DMS153 (cell line): ENCODE data around the gene F13A1.

Source experiments
- DNase-seq: peaks from one replicate; lab custom pipeline; 2025; lab: John Stamatoyannopoulos, UW

F13A1 gene

DNA sequence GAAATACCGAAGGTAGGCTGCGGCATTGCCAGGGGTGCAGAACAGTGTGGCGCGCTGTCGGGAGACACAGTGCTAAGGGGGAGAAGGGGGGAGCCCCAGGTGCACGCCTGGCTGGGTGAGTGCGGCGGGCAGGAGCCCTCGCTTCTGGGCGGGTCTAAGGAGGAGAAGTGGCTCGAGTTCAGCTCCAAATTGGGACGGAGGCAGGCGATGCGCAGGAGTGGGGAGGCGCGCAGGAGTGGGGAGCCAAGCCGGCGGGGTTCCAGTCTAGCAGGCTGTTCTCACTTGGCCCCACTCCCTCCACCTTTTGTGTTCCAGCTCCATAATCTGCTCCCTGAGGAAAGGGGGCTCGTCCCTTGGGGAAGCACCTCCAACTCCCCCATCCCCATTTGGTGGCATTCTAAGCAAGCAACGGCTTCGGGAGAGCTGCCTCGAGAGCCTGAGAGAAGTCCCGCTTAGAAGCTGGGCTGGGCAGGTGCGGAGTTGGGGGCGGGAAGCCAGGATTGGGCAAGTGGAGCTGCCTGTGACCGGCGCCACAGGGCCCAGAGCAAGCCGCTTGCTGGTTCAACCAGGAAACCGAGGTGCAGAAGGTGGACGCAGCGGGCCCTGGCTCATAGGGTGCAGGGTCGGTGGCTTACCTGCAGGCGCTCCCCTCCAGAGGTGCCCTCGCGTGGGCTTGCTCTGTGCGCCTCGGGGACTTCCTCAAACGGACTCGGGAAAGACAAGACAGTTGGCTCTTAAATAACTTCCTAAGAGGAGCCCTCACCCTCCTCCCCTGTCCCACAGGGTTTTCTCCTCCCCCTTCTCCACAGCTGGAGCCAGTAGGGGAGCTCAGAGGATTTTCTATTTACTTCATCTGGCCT lies at the start of gene F13A1:
Gene F13A1 (minus strand): TSS at position 711 of the 860 bp plus-strand sequence. CDS start 1,998 bp downstream, outside the sequence.
- DNase-seq = no peak

DNA sequence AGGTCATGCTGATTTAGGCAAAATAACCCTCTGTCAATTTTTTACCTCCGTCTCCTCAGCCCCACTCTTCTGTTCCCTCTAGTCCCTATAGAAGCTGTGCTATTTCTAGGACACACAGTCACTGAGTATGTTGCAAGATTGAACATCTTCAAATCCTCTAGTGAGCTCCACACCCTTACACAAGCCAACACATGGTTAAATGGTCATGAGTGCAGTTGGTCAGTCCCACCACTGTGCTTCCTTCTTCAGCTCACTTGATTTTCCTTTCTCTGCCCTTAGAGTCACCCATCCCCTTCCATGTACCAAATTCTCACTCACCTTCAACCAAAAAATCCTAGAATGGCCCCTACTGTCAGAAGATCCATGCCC lies 48.2 kb upstream of the F13A1 start:
- no peak for DNase-seq

DNA sequence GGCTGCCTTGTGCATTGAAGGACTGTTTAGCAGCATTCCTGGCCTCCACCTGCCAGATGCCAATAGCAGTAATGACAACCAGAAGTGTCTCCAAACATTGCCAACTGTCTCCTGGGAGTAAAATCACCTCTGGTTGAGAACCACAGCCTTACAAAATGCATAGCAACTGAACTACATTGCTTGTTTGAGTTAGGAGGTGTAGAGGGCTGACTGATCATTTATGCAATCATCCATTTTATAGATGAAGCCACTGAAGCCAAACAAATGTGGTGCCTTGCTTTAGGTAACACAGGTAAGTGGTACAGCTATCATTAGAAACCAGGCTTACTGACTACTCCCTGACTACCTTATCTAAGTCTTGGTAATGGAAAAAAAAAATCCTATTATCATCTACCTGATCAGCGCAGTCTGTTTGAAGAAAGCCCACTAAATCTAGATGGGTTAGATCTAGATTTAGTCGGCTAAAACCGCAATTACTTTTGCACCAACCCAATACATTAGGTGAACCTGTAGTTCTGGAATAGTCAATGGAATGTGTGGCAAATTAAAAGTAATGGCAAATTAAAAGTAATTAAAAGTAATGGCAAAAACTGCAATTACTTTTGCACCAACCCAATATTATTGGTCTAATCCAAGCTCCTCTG lies 47.7 kb upstream of the F13A1 start:
- DNase-seq = no peak

DNA sequence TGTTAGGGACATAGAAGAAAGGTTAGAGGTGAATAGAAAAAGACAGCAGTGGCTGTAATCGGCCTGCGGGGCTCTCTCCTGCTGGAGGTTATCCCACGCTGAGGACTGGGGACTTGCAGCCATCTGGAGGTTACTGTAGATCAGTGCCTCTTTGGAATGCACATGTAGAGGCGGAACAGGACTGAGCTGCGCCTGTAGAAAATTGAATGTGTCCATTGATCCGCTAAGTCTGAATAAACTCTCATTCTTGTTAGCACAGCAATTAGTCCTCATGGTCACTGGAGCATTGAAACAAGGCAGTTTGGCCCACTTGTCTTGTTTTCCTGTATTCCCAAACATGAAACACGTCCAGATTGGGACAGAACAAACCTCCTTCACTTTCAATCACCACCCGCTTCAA lies 46.3 kb upstream of the F13A1 start:
- no peak for DNase-seq

DNA sequence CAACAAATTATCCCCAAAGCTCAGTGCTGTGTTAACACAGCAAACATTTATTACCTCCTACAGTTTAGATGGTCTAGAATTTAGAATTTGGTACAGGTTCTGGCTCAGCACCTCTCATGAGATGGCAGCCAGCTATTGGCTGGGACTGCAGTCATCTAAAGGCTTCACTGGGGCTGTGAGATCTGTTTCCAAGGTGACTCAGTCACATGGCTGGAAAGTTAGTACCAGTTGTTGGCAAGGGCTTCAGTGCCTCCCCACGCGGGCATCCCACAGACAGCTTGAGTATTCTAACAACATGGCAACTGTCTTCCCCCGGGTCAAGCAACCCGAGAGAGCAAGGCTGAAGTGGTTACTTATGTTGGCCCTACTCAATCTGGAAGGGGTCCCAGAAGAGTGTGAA lies 44.8 kb upstream of the F13A1 start:
- DNase-seq = no peak

DNA sequence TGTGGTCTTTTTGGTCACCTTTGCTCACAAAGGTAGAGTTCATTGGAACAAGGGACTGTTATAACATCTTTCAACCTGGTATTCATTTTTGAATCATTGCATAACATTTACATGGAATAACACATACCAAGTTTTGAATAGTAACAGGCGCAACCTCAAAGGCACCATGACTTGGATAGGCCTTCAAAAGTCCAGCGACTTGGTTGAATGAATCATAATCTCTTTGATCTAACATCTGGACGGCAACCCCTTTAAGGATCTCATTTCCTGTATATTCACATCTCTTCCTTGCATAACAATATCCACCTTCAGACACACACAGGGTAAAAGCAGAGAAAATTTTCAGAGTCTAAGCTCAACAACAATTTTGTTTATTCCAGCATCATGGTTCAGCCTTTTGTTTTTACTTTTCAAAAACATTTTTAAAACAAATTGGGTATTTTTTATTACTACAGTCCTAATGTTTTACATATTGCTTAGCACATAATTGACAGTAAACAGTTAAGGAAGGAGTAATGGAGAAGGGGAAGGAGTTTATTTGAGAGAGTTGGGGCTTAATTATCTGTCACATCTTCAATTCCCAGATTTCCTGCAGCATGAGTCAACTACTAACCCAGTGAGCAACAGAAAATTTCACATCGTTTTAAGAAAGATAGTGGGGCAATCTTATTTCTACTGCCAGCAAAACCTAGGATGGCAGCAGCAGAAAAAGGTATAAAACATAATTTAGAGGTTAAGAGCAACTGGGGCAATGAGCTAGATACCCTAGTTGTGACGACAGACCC lies 41.8 kb upstream of the F13A1 start:
- no peak for DNase-seq

DNA sequence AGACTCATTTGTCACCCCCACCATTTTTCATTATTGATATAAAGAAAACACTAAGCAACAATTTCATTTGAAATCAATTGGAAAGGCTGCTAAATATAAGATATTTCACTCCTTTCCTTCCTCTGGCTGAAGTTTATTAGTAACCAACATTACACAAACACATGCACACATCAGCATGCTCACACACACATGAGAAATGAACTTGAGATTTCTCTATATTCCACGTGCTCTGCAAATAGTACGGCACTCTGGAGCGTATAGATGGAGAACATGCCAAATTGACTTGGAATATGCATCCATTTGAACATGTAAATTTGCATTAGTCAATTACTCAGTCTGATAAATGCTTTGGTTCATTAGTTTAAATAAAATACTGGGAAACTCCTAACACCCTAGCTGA lies 37.1 kb upstream of the F13A1 start:
- DNase-seq = no peak

DNA sequence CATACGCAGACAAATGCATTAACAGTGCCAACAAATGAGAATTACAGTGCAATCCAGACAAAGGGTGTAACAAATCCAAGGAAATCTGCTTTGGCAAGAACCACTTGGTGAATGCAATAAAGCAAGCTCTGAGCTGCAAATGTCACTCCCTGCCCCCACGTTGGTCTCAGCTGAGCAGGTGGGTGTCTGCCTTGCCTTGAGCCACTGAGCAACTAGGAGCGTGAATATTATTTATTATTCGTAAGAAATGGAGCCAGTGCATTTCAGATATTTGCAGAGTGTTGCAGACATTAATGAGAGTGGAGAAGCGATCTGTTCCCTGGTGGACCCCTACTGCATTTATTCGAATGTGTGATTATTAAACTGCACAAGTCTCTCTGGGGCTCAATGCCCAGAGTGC lies 36.6 kb upstream of the F13A1 start:
- DNase-seq = no peak

DNA sequence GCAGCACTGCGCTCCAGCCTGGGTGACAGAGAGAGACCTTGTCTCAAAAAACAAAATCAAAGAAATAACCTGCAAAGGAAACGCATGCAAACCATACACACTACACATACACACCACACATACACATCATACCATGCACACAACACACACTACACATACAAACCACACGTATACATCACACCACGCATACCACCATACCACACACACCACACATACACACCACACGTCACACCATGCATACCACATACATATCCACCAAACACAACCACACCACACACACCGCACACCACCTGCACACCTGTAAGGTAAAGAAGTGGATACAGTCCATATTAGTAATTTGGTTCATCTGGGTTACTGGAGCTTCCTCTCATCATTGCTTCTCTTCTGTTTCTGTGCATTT lies 32.3 kb upstream of the F13A1 start:
- DNase-seq = no peak

DNA sequence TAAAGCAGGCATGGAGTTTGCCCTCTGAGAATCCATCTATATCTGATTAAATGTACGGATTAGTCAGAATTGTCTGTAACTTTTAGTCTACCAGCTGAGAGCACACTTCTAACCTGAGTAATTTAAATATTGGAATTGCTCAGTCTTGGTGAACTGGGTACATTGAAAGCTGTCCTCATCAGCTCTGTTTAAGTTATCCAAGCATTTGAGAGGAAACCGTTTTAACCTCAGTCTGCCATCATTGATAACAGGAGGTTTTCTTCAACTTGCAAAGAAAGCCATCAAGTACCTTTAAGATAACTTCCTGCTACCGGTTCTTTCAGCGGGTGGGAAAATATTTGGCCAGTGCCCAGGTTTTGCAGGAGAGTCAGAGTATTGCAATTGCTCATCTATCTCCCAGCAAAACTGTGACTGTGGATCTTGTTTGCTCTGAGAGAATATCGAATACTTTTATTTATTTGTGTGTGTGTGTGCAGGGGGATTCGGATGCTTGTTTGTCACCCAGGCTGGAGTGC lies 31.1 kb upstream of the F13A1 start:
- no peak for DNase-seq

DNA sequence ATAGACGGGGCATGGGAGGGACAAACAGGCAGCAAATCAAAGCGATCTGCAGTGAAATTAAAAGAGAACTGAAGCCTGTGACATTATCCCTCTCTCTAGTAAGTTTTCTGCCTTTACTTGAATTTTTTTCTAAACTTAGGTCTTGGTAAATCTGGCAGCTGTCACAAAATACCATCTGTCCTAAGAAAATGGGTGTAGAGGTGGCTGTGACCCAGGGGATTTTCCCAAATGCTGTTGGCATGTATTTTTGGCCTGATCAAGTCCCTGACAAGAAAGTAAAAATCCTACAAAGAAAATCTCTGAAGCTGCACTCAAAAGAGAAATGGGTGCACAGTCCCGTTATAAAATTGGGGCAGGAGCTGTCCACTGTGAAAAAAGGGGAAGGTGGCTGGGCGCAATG lies 30.2 kb upstream of the F13A1 start:
- DNase-seq = no peak

DNA sequence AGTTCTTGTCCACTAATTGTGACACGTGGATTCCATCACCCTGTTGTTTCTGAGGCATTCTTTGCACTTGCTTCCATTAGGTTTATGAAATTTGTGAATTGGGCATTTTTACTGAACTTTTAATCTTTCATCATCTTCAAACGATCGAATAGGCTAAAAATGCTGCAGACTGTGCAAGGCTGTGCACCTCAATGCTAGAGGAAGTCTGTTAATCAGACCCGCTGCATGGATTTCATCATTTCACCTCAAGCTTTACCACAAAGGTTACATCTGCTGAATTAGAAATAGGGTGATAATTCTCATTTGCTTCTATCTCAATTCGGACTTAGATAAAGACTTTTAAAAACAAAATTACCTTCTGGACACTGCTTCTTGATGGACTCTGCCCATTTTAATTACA lies 27.8 kb upstream of the F13A1 start:
- no peak for DNase-seq

DNA sequence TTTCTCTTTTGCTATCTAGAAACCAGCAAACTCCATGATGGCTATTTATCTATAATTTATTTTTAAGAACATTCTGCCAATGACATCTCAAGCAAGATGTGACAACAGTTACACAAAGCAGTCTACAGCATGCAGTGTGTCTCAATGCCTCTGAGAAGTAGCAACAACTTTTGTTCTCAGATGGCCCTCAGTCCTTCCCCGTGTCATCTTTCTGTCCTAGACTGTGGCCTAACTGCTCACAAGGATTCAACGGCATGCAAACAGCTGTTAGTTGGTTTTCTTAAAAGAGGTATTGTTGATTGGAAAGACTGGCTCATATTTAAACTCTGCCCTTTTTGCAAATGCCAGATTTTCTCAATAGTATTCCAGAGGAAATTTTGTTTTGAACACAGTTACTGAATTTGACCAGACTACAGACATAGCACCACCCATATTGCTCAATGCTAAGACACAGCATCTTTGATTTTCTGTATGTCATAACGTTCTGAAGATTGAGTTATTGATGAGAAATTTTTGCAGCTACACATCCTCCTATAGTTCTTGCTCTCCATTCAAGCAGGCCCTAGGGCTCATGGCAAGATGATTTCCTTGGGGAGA lies 26.1 kb upstream of the F13A1 start:
- no peak for DNase-seq

DNA sequence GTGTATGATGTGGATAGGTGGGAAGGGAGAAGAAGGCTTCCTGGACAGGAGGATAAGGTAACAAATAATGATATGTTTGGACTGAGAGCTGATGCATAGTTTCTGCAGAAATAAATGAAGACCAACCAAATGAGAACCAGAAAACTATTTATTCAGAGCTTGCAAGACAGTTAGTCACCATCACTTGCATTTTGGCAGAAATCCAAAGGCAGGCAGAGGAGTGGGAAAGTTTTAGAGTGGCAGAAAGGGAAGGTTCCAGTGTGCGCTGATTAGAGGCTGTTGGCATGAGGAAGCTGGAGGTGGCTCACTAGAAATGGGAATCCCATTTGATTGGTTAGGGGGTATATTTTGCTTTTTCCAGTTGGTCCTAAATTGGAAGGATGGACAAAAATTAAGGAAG lies 13.0 kb upstream of the F13A1 start:
- no peak for DNase-seq

DNA sequence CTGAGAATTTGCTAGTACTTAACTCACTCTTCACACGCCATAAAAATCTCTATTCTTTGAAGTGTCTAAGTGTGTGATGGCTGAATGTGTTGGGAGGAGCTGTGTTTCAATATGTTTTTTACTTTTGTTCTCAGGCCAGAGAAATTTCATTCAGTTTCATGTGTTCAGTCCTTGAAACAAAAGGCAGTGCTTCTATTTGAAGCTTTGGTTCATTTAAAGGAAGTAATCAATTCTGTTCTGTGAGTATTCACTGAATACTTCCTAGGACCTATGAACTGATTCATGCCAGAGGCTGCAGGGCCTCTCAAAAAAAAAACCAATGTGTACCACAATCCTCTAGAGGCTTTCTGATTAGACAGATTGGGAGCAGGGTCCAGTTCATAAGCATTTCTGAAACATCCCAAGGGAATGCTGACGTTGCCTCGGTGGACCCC lies 12.4 kb upstream of the F13A1 start:
- DNase-seq = no peak

DNA sequence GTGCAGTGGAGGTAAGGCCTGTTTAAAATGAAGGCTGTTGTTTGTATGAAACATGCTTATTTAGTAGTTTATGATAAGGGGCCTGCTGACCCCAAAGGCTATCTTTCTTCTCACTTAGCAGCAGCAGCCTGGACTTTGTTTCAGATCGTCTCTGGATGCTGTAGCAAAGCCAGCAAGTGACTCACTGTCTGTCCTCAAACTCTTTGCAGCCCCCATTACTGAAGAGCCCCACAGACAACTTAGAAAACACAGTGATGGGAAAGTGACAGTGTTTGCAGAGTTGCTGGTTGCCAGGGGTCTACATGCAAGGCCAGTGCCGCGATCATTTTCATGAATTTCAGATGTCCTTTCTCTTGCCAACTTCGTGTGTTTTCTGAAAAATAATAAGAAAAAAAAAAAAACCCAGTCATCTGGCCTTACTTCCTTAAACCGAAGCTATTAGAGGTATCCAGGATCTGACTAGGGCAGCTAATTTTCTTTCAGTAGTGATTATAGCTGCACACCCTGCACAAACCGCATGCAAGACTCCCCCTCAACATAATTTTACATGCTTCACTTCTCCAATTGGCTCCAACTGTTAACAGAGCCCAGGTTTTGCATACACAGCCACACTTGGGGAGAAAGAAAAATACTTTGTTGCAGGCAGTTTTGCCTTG lies 11.6 kb upstream of the F13A1 start:
- DNase-seq = no peak

DNA sequence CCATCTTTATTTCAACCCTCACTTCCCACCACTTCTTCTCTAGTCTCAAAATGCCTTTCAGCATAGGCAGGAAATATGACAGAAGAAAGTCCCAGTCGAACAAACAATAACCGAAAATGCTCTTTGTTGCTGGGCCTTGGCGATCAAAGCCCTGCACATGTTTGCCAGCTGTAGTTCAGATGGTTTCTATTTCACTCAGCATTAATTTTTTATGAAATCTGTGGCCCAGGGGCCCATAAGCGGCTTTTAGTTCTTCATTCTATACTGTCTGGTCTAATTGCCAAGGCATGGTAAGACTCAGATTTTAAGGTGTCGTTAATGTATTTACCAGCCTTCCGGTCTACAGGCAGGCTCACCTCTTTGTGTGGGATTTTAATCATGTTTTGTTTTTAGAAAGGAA lies 10.9 kb upstream of the F13A1 start:
- no peak for DNase-seq

DNA sequence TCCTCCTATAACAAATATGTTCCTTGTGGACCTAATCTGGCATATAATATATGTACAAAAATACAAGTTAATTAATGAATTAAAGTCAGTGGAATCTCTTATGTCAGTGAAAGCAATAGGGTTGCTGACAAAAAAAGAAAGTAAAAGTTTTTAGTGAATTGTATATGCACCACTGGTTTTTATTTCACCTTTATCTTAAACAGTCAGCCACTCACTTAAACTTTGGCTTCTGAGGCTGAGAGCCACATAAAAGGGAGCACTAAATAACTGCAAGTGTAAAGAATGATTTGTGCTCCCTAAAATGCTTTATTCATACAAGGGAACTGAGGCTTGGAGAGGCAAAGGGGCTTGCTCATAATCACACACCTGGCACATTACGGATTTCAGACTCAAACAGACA lies 9.9 kb upstream of the F13A1 start:
- no peak for DNase-seq

DNA sequence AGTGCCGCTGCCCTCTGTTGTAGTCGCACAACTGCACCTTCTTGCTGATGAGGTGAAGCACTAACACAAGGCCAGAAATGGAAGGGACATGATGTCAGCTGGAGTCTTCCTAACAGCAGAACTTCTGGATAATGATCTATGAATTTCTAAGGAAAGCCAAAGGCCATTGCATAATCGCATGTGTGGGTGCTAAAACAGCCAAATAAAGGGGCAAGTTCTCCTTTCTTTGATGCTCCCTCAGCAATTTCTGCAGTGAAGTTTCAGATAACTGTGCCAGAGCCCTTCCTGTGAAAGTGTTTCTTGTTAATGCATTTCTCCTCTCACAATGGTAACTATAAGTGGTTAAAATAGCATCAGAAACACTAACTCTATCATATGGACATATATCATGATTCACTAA lies 8.0 kb upstream of the F13A1 start:
- DNase-seq = no peak

DNA sequence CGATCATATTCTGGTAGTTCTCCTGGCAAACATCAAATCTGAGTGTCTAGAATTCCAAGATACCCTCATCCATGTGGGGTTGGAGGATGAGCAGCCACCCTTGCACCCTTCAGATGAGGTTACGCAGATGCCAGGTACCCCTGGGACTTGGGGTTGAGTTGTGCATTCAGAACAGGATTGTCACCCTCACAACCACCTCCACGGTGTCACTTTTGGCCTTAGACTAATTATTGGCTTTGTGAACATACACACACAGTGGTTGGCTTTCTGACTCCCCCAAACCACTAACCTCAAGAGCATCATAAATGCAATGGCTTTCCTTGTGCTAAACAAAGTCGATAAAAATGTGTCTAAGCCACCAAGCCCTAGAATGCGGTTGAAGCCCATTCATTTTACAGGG lies 2.9 kb upstream of the F13A1 start:
- DNase-seq = no peak

DNA sequence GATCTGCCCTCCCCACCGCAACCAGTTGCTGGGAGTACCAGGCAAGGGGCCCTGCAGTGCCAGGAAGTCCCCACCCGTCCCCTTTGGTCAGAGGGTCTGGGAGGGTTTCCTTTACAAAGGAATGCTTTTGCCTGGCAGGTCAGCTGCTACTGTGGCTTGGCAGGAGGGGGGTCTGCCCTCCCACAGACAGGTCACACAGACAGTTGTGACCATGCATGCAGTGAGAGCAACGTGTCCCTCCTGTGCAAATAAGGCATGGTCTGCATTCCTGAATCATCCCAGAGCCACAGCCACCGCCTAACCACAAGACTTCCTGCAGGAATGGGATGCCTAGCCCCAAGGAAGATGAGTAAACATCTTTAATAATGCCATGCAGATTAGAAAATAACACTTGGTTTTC lies 439 bp upstream of the F13A1 start:
- DNase-seq = no peak
